Endothelial cell of umbilical vein (primary cell): Measurements from ENCODE around the gene HOXA10. TPM values are rescaled to one million over a fixed set of nuclear protein-coding genes. Genes with fewer than 3 reads are reported as not detected.

Source experiments
- BruUV-seq: library from RNA; stranded (reverse); fragments of 400-500 nt; replicated peaks from 2 replicates; lab custom pipeline; 2021; lab: Mats Ljungman, UMichigan
- CTCF ChIA-PET: fragments of 300-600, 350-600 bp; sonication (Branson Sonifier 250); formaldehyde crosslinking; loops from one replicate; lab custom pipeline; 2021; ENCODE audit warnings: antibody characterized with exemption, inconsistent platforms; lab: Charles Lee
- POLR2A ChIA-PET: fragments of 300-600, 350-600 bp; sonication (Branson Sonifier 250); formaldehyde crosslinking; loops from one replicate; lab custom pipeline; 2021; ENCODE audit warnings: antibody characterized with exemption, inconsistent platforms; lab: Charles Lee
- DNase-seq: peaks from one replicate; pipeline ENCODE4 v3.0.0-alpha.2; 2011; ENCODE audit warnings: low read depth, low spot score
- FAIRE-seq: peaks from 2 replicates; lab custom pipeline; 2011; peaks lifted over from hg19 to GRCh38; lab: Jason Lieb, UNC
- H2AFZ ChIP-seq: 2 replicates; pipeline ENCODE4 v1.6.0; 2012; ENCODE audit warnings: low read depth, low read length, control low read depth, inconsistent platforms
- H3K27ac ChIP-seq: 2 replicates; pipeline ENCODE4 v1.5.1; 2011; ENCODE audit warnings: low read depth, mild to moderate bottlenecking, control low read depth, low read length, moderate library complexity; ENCODE audit not compliant: insufficient read depth
- H3K27me3 ChIP-seq, 2 experiments: 2 replicates each; pipeline versions ENCODE4 v1.6.0 to v1.6.1; 2011; ENCODE audit warnings: low read length in 2 of 2, mixed read lengths in 1 of 2; ENCODE audit not compliant: control insufficient read depth in 2 of 2, insufficient read depth in 2 of 2
- H3K36me3 ChIP-seq, 2 experiments: 2 replicates in 1 of 2; 3 replicates in 1 of 2; pipeline ENCODE4 v1.5.1; 2011; ENCODE audit warnings: low read length in 2 of 2, mild to moderate bottlenecking in 1 of 2, moderate library complexity in 1 of 2; ENCODE audit not compliant: control insufficient read depth in 2 of 2, insufficient read depth in 2 of 2; ENCODE audit errors: extremely low read depth in 1 of 2
- H3K4me1 ChIP-seq: 3 replicates; pipeline ENCODE4 v1.5.1; 2011; ENCODE audit warnings: mild to moderate bottlenecking, low read length; ENCODE audit not compliant: control insufficient read depth, insufficient read depth; ENCODE audit errors: extremely low read depth
- H3K4me2 ChIP-seq: 2 replicates; pipeline ENCODE4 v1.6.1; 2011; ENCODE audit warnings: low read length, control low read depth, mixed read lengths; ENCODE audit not compliant: insufficient read depth
- H3K4me3 ChIP-seq, 3 experiments: fragments of 200-600 bp in 1 of 3; sonication (generic), shearing (Covaris generic) in 1 of 3; replicated peaks in 1 of 3; 2 replicates each; pipeline ENCODE4 v1.5.1; 2011 to 2016; ENCODE audit warnings: control low read depth in 3 of 3, low read length in 3 of 3, mild to moderate bottlenecking in 2 of 3, inconsistent platforms in 1 of 3, low read depth in 1 of 3, moderate library complexity in 1 of 3; ENCODE audit not compliant: insufficient read depth in 1 of 3
- H3K79me2 ChIP-seq: 2 replicates; pipeline ENCODE4 v1.6.0; 2012; ENCODE audit warnings: low read length, inconsistent platforms; ENCODE audit not compliant: control insufficient read depth, insufficient read depth
- H3K9ac ChIP-seq: replicated peaks from 2 replicates; pipeline ENCODE3; 2011; ENCODE audit warnings: low read length, control low read depth; ENCODE audit not compliant: insufficient read depth; ENCODE audit errors: extremely low read depth
- H3K9me1 ChIP-seq: replicated peaks from 3 replicates; pipeline ENCODE4 v1.6.0; 2011; ENCODE audit warnings: mild to moderate bottlenecking, low read length; ENCODE audit not compliant: control insufficient read depth, insufficient read depth; ENCODE audit errors: extremely low read depth
- H3K9me3 ChIP-seq: replicated peaks from 2 replicates; pipeline ENCODE4 v1.5.1; 2012; ENCODE audit warnings: low read length, inconsistent platforms; ENCODE audit not compliant: control insufficient read depth, insufficient read depth
- H4K20me1 ChIP-seq: replicated peaks from 2 replicates; pipeline ENCODE3; 2011; ENCODE audit warnings: mild to moderate bottlenecking, low read length; ENCODE audit not compliant: control insufficient read depth, insufficient read depth; ENCODE audit errors: extremely low read depth
- CTCF ChIP-seq, 2 donors: IDR thresholded peaks; 1 replicate in 1 of 2; 2 replicates in 1 of 2; pipeline ENCODE4 v1.5.1; 2011; ENCODE audit warnings: low read length in 2 of 2, mild to moderate bottlenecking in 2 of 2, moderate library complexity in 2 of 2, control low read depth in 1 of 2, inconsistent platforms in 1 of 2, low read depth in 1 of 2; ENCODE audit not compliant: insufficient read depth in 1 of 2; ENCODE audit errors: extremely low read depth in 1 of 2
- EZH2 ChIP-seq: IDR thresholded peaks from 2 replicates; pipeline ENCODE4 v1.6.1; 2012; ENCODE audit warnings: borderline replicate concordance, low read depth, mild to moderate bottlenecking, moderate library complexity, low read length, inconsistent platforms; ENCODE audit not compliant: severe bottlenecking
- FOS ChIP-seq: IDR thresholded peaks from 2 replicates; pipeline ENCODE4 v1.6.1; 2011; ENCODE audit warnings: mild to moderate bottlenecking, low read length, moderate library complexity, borderline replicate concordance; ENCODE audit not compliant: insufficient read depth
- GATA2 ChIP-seq: IDR thresholded peaks from 2 replicates; pipeline ENCODE4 v1.7.0; 2011; ENCODE audit warnings: low read depth, mild to moderate bottlenecking, moderate library complexity, mixed read lengths, low read length; ENCODE audit not compliant: insufficient read length, insufficient read depth
- JUN ChIP-seq: IDR thresholded peaks from 2 replicates; pipeline ENCODE4 v1.6.1; 2011; ENCODE audit warnings: borderline replicate concordance, low read depth; ENCODE audit not compliant: insufficient read length, insufficient read depth
- MAX ChIP-seq: IDR thresholded peaks from 2 replicates; pipeline ENCODE4 v1.6.1; 2011; ENCODE audit not compliant: insufficient read depth, insufficient read length
- MYC ChIP-seq: IDR thresholded peaks from one replicate; pipeline ENCODE4 v1.6.1; 2011; ENCODE audit warnings: mild to moderate bottlenecking, low read depth, low read length
- POLR2A ChIP-seq: IDR thresholded peaks from 2 replicates; pipeline ENCODE4 v1.6.1; 2012; ENCODE audit warnings: low read depth, mild to moderate bottlenecking, control low read depth, low read length
- POLR2AphosphoS5 ChIP-seq: IDR thresholded peaks from 2 replicates; pipeline ENCODE4 v1.6.1; 2012; ENCODE audit warnings: low read depth, mild to moderate bottlenecking, control low read depth, low read length, moderate library complexity; ENCODE audit not compliant: insufficient read depth
- dilution Hi-C: fragments of 300-500 bp; cut with MboI; formaldehyde crosslinking; loops from one replicate; pipeline ENCODE4 v1.15.0; 2019; ENCODE audit warnings: low sequenced_read_pairs; ENCODE audit not compliant: extremely low pct_ligation_motif_present
- intact Hi-C: fragments of 100-400 bp; cut with micrococcal nuclease; formaldehyde crosslinking; loops from one replicate; pipeline ENCODE4 v1.10.0; 2022
- polyA plus RNA-seq, 4 experiments: library from polyadenylated mRNA; depleted of rRNA in 3 of 4; stranded (reverse) in 3 of 4; unstranded in 1 of 4; fragments of >200 nt; gene quantifications; 2 replicates each; pipeline versions ENCODE4 v1.2.1 to v1.2.3, GENCODE V29; 2011 to 2012; ENCODE audit warnings: missing spikeins in 1 of 4
- total RNA-seq: library from RNA; stranded (reverse); gene quantifications from 2 replicates; pipeline ENCODE4 v1.2.3, GENCODE V29; 2021

HOXA10 gene
- total and polyA plus RNA-seq, 2 donors (not counting 3 experiments of a cell fraction or from before 2014, with no cell fraction given), result 24.4 to 30.3 TPM

- Histone ChIP-seq H3K79me2 (peaks cover 49% of the 10 kb centered on the region), H3K9ac (peak overlapping the region; percentile 77), H4K20me1 (no peaks in the 10 kb centered on the region), H3K27me3 (no peaks in the 10 kb centered on the region), H3K4me2 (peak overlapping the region; percentile 82), H3K4me1 (peaks cover 56% of the 10 kb centered on the region), H3K4me3 (peak overlapping the region; percentile 6 to 48 (median 44)), H3K36me3 (no peaks in the 10 kb centered on the region), H3K27ac (peak overlapping the region; percentile 90), H3K9me1 (no peaks in the 10 kb centered on the region), H3K9me3 (no peaks in the 10 kb centered on the region), H2AFZ (peak overlapping the region; percentile 4)
- POLR2A ChIA-PET, result interaction anchor here (1.1 kb wide), 1 partner anchor 11 kb away, joined by 3 read pairs; no protein-coding TSS in a partner anchor
- TF ChIP-seq POLR2AphosphoS5 (no peak), FOS (no peak), MYC (no peak), EZH2 (no peak), GATA2 (no peak), POLR2A (no peak), MAX (no peak), CTCF (IDR thresholded peaks at IDR 0.05; ENCODE audit: extremely low read depth in 1 of 2, insufficient read depth in 1 of 2, low read depth in 1 of 2, low read length in 2 of 2) (no peak), JUN (no peak)
- no TSS peak for BruUV-seq
- CTCF ChIA-PET, result interaction anchor here (1.1 to 6.0 kb wide), 11 partner anchors 8 to 906 kb away, joined by 3 to 49 read pairs (median 4); partner anchors contain the start of genes HOXA10, HOXA13 and HOXA7
- intact Hi-C loops (loop anchor here (2.0 to 5.0 kb wide), 3 partner anchors 475 to 1330 kb away; partner anchors contain the start of gene HIBADH), dilution Hi-C loops (no loop called here)
- no peak for FAIRE-seq
- peak; percentile 62 for DNase-seq
Observed at GRCh38 chr7:27187475-27188385, 13.6 kb upstream of the HOXA10 start.
